DND-41 (cell line): ENCODE measurements around the gene TMEM181.
"Not testable (repeated sequence)": the region's sequence is repeated elsewhere in the genome, so short reads cannot be mapped to it uniquely, and the experiment has no call there.

Experiments
- ATAC-seq: fragments of 200-7000 bp; cut with Tn5 transposase; 3 replicates; pipeline ENCODE4 v1.9.1; 2021; ENCODE audit warnings: low read depth; ENCODE audit not compliant: insufficient read depth
- DNase-seq: peaks from one replicate; pipeline ENCODE4 v3.0.0-alpha.2; 2020
- H2AFZ ChIP-seq: 2 replicates; pipeline ENCODE4 v1.6.0; 2012; ENCODE audit warnings: low read depth, low read length
- H3K27ac ChIP-seq: 2 replicates; pipeline ENCODE4 v1.5.1; 2012; ENCODE audit warnings: low read length, inconsistent platforms
- H3K27me3 ChIP-seq: fragments of 200-600 bp; sonication (generic); 2 replicates; pipeline ENCODE4 v1.6.0; 2012; ENCODE audit warnings: low read length, mild to moderate bottlenecking, inconsistent platforms; ENCODE audit not compliant: insufficient read depth, poor library complexity
- H3K36me3 ChIP-seq: 2 replicates; pipeline ENCODE4 v1.5.1; 2012; ENCODE audit warnings: low read length, inconsistent platforms; ENCODE audit not compliant: insufficient read depth
- H3K4me1 ChIP-seq: 2 replicates; pipeline ENCODE4 v1.5.1; 2012; ENCODE audit warnings: mild to moderate bottlenecking, low read length; ENCODE audit not compliant: insufficient read depth
- H3K4me2 ChIP-seq: 2 replicates; pipeline ENCODE4 v1.6.0; 2012; ENCODE audit warnings: mild to moderate bottlenecking, moderate library complexity, low read length, inconsistent platforms; ENCODE audit not compliant: insufficient read depth
- H3K4me3 ChIP-seq, 2 experiments: fragments of 200-600 bp in 1 of 2; shearing (Covaris generic) in 1 of 2; 2 replicates each; pipeline ENCODE4 v1.5.1; 2012 to 2016; ENCODE audit warnings: inconsistent platforms in 2 of 2, low read length in 2 of 2, mild to moderate bottlenecking in 2 of 2, low read depth in 1 of 2, moderate library complexity in 1 of 2
- H3K79me2 ChIP-seq: 2 replicates; pipeline ENCODE4 v1.6.0; 2012; ENCODE audit warnings: low read length, inconsistent platforms; ENCODE audit not compliant: insufficient read depth
- H3K9ac ChIP-seq: 2 replicates; pipeline ENCODE4 v1.6.0; 2012; ENCODE audit warnings: low read depth, mild to moderate bottlenecking, inconsistent platforms, low read length, moderate library complexity
- H3K9me3 ChIP-seq: 2 replicates; pipeline ENCODE4 v1.5.1; 2012; ENCODE audit warnings: low read length, moderate library complexity, mild to moderate bottlenecking, inconsistent platforms; ENCODE audit not compliant: insufficient read depth, severe bottlenecking
- H4K20me1 ChIP-seq: 2 replicates; pipeline ENCODE4 v1.6.0; 2012; ENCODE audit warnings: low read length; ENCODE audit not compliant: insufficient read depth
- EZH2 ChIP-seq: IDR thresholded peaks from 3 replicates; pipeline ENCODE4 v1.6.1; 2012; ENCODE audit warnings: borderline replicate concordance, low read depth, mild to moderate bottlenecking, moderate library complexity, low read length, inconsistent platforms; ENCODE audit not compliant: severe bottlenecking
- TF ChIP-seq, protein P1 (sequence below): IDR thresholded peaks from 2 replicates; pipeline ENCODE4 v1.5.1; 2012; ENCODE audit warnings: borderline replicate concordance, low read length, moderate library complexity, mild to moderate bottlenecking; ENCODE audit not compliant: poor library complexity, severe bottlenecking; ENCODE audit errors: extremely low read depth

TMEM181 gene

DNA sequence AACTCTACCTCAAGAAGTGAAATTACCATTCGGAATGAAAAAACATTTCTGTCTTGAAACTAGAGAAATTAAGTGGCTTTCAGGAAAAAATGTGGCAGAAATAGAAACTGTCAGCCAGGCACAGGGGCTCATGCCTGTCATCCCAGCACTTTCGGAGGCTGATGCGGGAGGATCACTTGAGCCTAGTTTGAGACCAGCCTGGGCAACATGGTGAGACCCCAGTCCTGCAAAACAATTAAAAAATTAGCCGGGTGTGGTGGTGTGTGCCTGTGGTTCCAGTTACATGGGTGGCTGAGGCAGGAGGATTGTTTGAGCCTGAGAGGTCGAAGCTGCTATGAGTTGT, 7.1 kb upstream of the TMEM181 start:
- no peak for TF ChIP-seq EZH2
- TF ChIP-seq, protein P1, sequence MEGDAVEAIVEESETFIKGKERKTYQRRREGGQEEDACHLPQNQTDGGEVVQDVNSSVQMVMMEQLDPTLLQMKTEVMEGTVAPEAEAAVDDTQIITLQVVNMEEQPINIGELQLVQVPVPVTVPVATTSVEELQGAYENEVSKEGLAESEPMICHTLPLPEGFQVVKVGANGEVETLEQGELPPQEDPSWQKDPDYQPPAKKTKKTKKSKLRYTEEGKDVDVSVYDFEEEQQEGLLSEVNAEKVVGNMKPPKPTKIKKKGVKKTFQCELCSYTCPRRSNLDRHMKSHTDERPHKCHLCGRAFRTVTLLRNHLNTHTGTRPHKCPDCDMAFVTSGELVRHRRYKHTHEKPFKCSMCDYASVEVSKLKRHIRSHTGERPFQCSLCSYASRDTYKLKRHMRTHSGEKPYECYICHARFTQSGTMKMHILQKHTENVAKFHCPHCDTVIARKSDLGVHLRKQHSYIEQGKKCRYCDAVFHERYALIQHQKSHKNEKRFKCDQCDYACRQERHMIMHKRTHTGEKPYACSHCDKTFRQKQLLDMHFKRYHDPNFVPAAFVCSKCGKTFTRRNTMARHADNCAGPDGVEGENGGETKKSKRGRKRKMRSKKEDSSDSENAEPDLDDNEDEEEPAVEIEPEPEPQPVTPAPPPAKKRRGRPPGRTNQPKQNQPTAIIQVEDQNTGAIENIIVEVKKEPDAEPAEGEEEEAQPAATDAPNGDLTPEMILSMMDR: no peak
- no peak overlapping the region for H3K9ac ChIP-seq
- H2AFZ ChIP-seq: no peak overlapping the region
- no peaks in the 10 kb centered on the region for H3K9me3 ChIP-seq
- no peaks in the 10 kb centered on the region for H4K20me1 ChIP-seq
- no peak overlapping the region for H3K4me2 ChIP-seq
- no peaks in the 10 kb centered on the region for H3K4me1 ChIP-seq
- H3K79me2 ChIP-seq: no peaks in the 10 kb centered on the region
- H3K4me3 ChIP-seq: no peak overlapping the region
- H3K27ac ChIP-seq: no peak overlapping the region
- no peaks in the 10 kb centered on the region for H3K36me3 ChIP-seq
- no peaks in the 10 kb centered on the region for H3K27me3 ChIP-seq
- DNase-seq (no peak), ATAC-seq (no peak)

DNA sequence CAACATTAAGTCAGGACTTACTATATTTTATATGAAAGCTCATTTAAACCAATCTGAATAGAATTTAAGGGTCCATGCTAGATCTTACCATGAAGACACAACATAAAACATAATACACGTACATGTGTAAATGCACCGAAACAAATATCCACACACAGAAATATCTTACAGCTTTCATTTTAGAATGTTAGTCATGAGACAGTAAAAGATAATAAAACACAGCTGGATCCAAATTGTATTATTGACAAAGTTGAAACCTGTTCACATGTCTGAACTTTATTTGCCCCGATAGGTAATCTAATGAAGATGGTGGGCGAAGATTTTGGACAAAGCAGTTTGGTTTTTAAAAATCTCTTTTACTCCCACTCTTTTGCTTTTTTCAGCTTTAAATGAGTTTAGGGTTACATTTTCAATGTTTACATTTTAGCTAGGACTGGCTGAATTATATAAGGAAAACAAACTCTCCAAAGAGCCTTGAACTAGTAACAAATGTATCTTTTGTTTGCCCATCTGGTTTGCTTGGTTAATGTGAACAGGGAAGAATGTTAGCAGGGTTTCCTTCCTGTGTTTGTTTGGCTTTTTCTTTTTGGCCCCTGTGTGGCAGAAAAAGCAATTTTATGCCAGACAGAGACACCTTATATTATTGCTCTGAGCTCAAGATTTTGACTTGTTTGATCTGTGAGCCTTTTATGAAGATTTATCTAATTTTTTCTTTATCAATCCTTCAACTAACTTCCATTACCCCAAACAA, 5.1 kb upstream of the TMEM181 start:
- Histone ChIP-seq H3K36me3 (no peaks in the 10 kb centered on the region), H4K20me1 (no peaks in the 10 kb centered on the region), H3K9ac (no peak overlapping the region), H3K79me2 (no peaks in the 10 kb centered on the region), H3K4me3 (no peak overlapping the region), H2AFZ (no peak overlapping the region), H3K27me3 (no peaks in the 10 kb centered on the region), H3K27ac (no peak overlapping the region), H3K4me1 (peaks cover 8% of the 10 kb centered on the region), H3K9me3 (no peaks in the 10 kb centered on the region), H3K4me2 (no peak overlapping the region)
- no peak for DNase-seq
- ATAC-seq: no peak
- no peak for TF ChIP-seq EZH2
- TF ChIP-seq, protein P1: no peak

DNA sequence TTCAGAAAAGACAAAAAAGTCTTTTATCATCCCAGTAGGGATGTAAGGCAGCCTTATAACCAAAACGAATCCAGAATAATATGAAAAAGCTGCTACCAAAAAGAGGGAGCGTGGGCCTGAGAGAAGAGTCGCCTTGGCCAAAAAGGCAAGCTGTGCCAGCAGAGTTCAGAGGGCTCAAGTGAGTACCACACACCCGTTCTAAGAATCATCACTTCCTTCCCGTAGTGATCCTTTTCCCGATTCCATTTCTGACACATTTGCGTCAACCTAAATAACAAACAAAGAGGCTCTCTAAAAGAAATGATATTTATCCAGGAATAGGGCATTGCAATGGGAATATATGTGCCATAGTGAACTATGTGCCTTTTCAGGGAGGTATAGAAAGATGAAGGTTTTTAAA, 3.8 kb upstream of the TMEM181 start:
- Histone ChIP-seq H3K4me2 (no peak overlapping the region), H3K4me3 (no peak overlapping the region), H4K20me1 (peaks cover 4% of the 10 kb centered on the region; the same call in 1 of the 2 replicates), H3K9me3 (no peaks in the 10 kb centered on the region), H3K27me3 (no peaks in the 10 kb centered on the region), H2AFZ (no peak overlapping the region), H3K36me3 (no peaks in the 10 kb centered on the region; the same call in 1 of the 2 replicates), H3K27ac (no peak overlapping the region), H3K9ac (no peak overlapping the region), H3K79me2 (peaks cover 7% of the 10 kb centered on the region), H3K4me1 (peaks cover 15% of the 10 kb centered on the region)
- no peak for TF ChIP-seq EZH2
- TF ChIP-seq, protein P1: no peak
- ATAC-seq (no peak), DNase-seq (no peak)

DNA sequence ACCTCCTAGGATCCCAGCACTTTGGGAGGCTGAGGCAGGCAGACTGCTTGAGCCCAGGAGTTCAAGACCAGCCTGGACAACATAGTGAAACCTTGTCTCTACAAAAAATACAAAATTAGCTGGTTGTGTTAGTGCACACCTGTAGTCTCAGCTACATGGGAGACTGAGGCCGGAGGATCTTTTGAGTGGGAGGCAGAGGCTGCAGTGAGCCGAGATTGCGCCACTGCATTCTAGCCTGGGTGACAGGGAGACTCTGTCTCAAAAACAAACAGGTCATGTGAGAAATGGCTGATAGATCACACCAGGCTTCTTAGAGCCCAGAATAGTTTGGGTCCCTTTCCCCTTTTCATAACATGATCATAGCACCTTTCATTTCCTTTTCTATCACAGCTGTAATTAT, 2.8 kb upstream of the TMEM181 start:
- not testable (repeated sequence) for H3K27me3 ChIP-seq, H2AFZ ChIP-seq, H3K27ac ChIP-seq, H3K4me3 ChIP-seq, ATAC-seq, H3K36me3 ChIP-seq, H3K9me3 ChIP-seq, H3K4me2 ChIP-seq, DNase-seq, H3K9ac ChIP-seq
- peaks cover 14% of the 10 kb centered on the region; the same call in 1 of the 2 replicates for H4K20me1 ChIP-seq
- peaks cover 24% of the 10 kb centered on the region for H3K4me1 ChIP-seq
- H3K79me2 ChIP-seq: peaks cover 17% of the 10 kb centered on the region
